Endothelial cell of umbilical vein (primary cell): ENCODE measurements around the gene SORCS2. TPM values are rescaled to one million over a fixed set of nuclear protein-coding genes. Genes with fewer than 3 reads are reported as not detected.

Source experiments
- BruUV-seq: library from RNA; stranded (reverse); fragments of 400-500 nt; replicated peaks from 2 replicates; lab custom pipeline; 2021; lab: Mats Ljungman, UMichigan
- CTCF ChIA-PET: fragments of 300-600, 350-600 bp; sonication (Branson Sonifier 250); formaldehyde crosslinking; loops from one replicate; lab custom pipeline; 2021; ENCODE audit warnings: antibody characterized with exemption, inconsistent platforms; lab: Charles Lee
- POLR2A ChIA-PET: fragments of 300-600, 350-600 bp; sonication (Branson Sonifier 250); formaldehyde crosslinking; loops from one replicate; lab custom pipeline; 2021; ENCODE audit warnings: antibody characterized with exemption, inconsistent platforms; lab: Charles Lee
- DNase-seq: peaks from one replicate; pipeline ENCODE4 v3.0.0-alpha.2; 2011; ENCODE audit warnings: low read depth, low spot score
- FAIRE-seq: peaks from 2 replicates; lab custom pipeline; 2011; peaks lifted over from hg19 to GRCh38; lab: Jason Lieb, UNC
- H2AFZ ChIP-seq: 2 replicates; pipeline ENCODE4 v1.6.0; 2012; ENCODE audit warnings: low read depth, low read length, control low read depth, inconsistent platforms
- H3K27ac ChIP-seq: 2 replicates; pipeline ENCODE4 v1.5.1; 2011; ENCODE audit warnings: low read depth, mild to moderate bottlenecking, control low read depth, low read length, moderate library complexity; ENCODE audit not compliant: insufficient read depth
- H3K27me3 ChIP-seq, 2 experiments: 2 replicates each; pipeline versions ENCODE4 v1.6.0 to v1.6.1; 2011; ENCODE audit warnings: low read length in 2 of 2, mixed read lengths in 1 of 2; ENCODE audit not compliant: control insufficient read depth in 2 of 2, insufficient read depth in 2 of 2
- H3K36me3 ChIP-seq, 2 experiments: 2 replicates in 1 of 2; 3 replicates in 1 of 2; pipeline ENCODE4 v1.5.1; 2011; ENCODE audit warnings: low read length in 2 of 2, mild to moderate bottlenecking in 1 of 2, moderate library complexity in 1 of 2; ENCODE audit not compliant: control insufficient read depth in 2 of 2, insufficient read depth in 2 of 2; ENCODE audit errors: extremely low read depth in 1 of 2
- H3K4me1 ChIP-seq: 3 replicates; pipeline ENCODE4 v1.5.1; 2011; ENCODE audit warnings: mild to moderate bottlenecking, low read length; ENCODE audit not compliant: control insufficient read depth, insufficient read depth; ENCODE audit errors: extremely low read depth
- H3K4me2 ChIP-seq: 2 replicates; pipeline ENCODE4 v1.6.1; 2011; ENCODE audit warnings: low read length, control low read depth, mixed read lengths; ENCODE audit not compliant: insufficient read depth
- H3K4me3 ChIP-seq, 3 experiments: fragments of 200-600 bp in 1 of 3; sonication (generic), shearing (Covaris generic) in 1 of 3; replicated peaks in 1 of 3; 2 replicates each; pipeline ENCODE4 v1.5.1; 2011 to 2016; ENCODE audit warnings: control low read depth in 3 of 3, low read length in 3 of 3, mild to moderate bottlenecking in 2 of 3, inconsistent platforms in 1 of 3, low read depth in 1 of 3, moderate library complexity in 1 of 3; ENCODE audit not compliant: insufficient read depth in 1 of 3
- H3K79me2 ChIP-seq: 2 replicates; pipeline ENCODE4 v1.6.0; 2012; ENCODE audit warnings: low read length, inconsistent platforms; ENCODE audit not compliant: control insufficient read depth, insufficient read depth
- H3K9ac ChIP-seq: replicated peaks from 2 replicates; pipeline ENCODE3; 2011; ENCODE audit warnings: low read length, control low read depth; ENCODE audit not compliant: insufficient read depth; ENCODE audit errors: extremely low read depth
- H3K9me1 ChIP-seq: replicated peaks from 3 replicates; pipeline ENCODE4 v1.6.0; 2011; ENCODE audit warnings: mild to moderate bottlenecking, low read length; ENCODE audit not compliant: control insufficient read depth, insufficient read depth; ENCODE audit errors: extremely low read depth
- H3K9me3 ChIP-seq: replicated peaks from 2 replicates; pipeline ENCODE4 v1.5.1; 2012; ENCODE audit warnings: low read length, inconsistent platforms; ENCODE audit not compliant: control insufficient read depth, insufficient read depth
- H4K20me1 ChIP-seq: replicated peaks from 2 replicates; pipeline ENCODE3; 2011; ENCODE audit warnings: mild to moderate bottlenecking, low read length; ENCODE audit not compliant: control insufficient read depth, insufficient read depth; ENCODE audit errors: extremely low read depth
- EZH2 ChIP-seq: IDR thresholded peaks from 2 replicates; pipeline ENCODE4 v1.6.1; 2012; ENCODE audit warnings: borderline replicate concordance, low read depth, mild to moderate bottlenecking, moderate library complexity, low read length, inconsistent platforms; ENCODE audit not compliant: severe bottlenecking
- FOS ChIP-seq: IDR thresholded peaks from 2 replicates; pipeline ENCODE4 v1.6.1; 2011; ENCODE audit warnings: mild to moderate bottlenecking, low read length, moderate library complexity, borderline replicate concordance; ENCODE audit not compliant: insufficient read depth
- GATA2 ChIP-seq: IDR thresholded peaks from 2 replicates; pipeline ENCODE4 v1.7.0; 2011; ENCODE audit warnings: low read depth, mild to moderate bottlenecking, moderate library complexity, mixed read lengths, low read length; ENCODE audit not compliant: insufficient read length, insufficient read depth
- JUN ChIP-seq: IDR thresholded peaks from 2 replicates; pipeline ENCODE4 v1.6.1; 2011; ENCODE audit warnings: borderline replicate concordance, low read depth; ENCODE audit not compliant: insufficient read length, insufficient read depth
- MYC ChIP-seq: IDR thresholded peaks from one replicate; pipeline ENCODE4 v1.6.1; 2011; ENCODE audit warnings: mild to moderate bottlenecking, low read depth, low read length
- POLR2A ChIP-seq: IDR thresholded peaks from 2 replicates; pipeline ENCODE4 v1.6.1; 2012; ENCODE audit warnings: low read depth, mild to moderate bottlenecking, control low read depth, low read length
- POLR2AphosphoS5 ChIP-seq: IDR thresholded peaks from 2 replicates; pipeline ENCODE4 v1.6.1; 2012; ENCODE audit warnings: low read depth, mild to moderate bottlenecking, control low read depth, low read length, moderate library complexity; ENCODE audit not compliant: insufficient read depth
- dilution Hi-C: fragments of 300-500 bp; cut with MboI; formaldehyde crosslinking; loops from one replicate; pipeline ENCODE4 v1.15.0; 2019; ENCODE audit warnings: low sequenced_read_pairs; ENCODE audit not compliant: extremely low pct_ligation_motif_present
- intact Hi-C: fragments of 100-400 bp; cut with micrococcal nuclease; formaldehyde crosslinking; loops from one replicate; pipeline ENCODE4 v1.10.0; 2022
- polyA plus RNA-seq, 4 experiments: library from polyadenylated mRNA; depleted of rRNA in 3 of 4; stranded (reverse) in 3 of 4; unstranded in 1 of 4; fragments of >200 nt; gene quantifications; 2 replicates each; pipeline versions ENCODE4 v1.2.1 to v1.2.3, GENCODE V29; 2011 to 2012; ENCODE audit warnings: missing spikeins in 1 of 4
- total RNA-seq: library from RNA; stranded (reverse); gene quantifications from 2 replicates; pipeline ENCODE4 v1.2.3, GENCODE V29; 2021
- TF ChIP-seq, protein P1 (sequence below): IDR thresholded peaks from 2 replicates; pipeline ENCODE4 v1.6.1; 2011; ENCODE audit not compliant: insufficient read depth, insufficient read length
- TF ChIP-seq, protein P2 (sequence below), 2 donors: IDR thresholded peaks; 1 replicate in 1 of 2; 2 replicates in 1 of 2; pipeline ENCODE4 v1.5.1; 2011; ENCODE audit warnings: low read length in 2 of 2, mild to moderate bottlenecking in 2 of 2, moderate library complexity in 2 of 2, control low read depth in 1 of 2, inconsistent platforms in 1 of 2, low read depth in 1 of 2; ENCODE audit not compliant: insufficient read depth in 1 of 2; ENCODE audit errors: extremely low read depth in 1 of 2

SORCS2 gene
- total and polyA plus RNA-seq, 2 donors (not counting 3 experiments of a cell fraction or from before 2014, with no cell fraction given), result not detected

DNA sequence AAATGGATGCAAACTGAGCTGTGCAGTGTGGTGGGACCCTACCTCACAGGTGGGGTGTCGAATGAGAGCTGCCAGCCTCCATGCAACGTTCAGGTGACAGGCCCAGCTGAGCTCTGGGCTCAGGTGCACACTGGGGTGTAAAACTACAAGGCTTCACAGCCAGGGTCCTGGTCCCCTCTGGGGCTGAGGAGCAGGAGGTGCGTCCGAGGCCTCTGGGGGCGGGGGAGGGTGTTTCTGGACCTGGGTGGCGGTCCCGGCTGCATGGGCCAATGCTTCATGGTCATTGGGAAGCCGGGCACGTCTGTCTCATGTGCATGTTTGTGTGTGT is 26.5 kb upstream of the SORCS2 start:
- POLR2A ChIA-PET, result no interaction called here
- Histone ChIP-seq H3K9ac (no peak overlapping the region), H3K9me1 (no peaks in the 10 kb centered on the region), H3K27ac (no peak overlapping the region), H2AFZ (no peak overlapping the region), H3K36me3 (no peaks in the 10 kb centered on the region), H3K9me3 (no peaks in the 10 kb centered on the region), H3K4me3 (no peak overlapping the region), H3K27me3 (no peaks in the 10 kb centered on the region), H3K4me2 (no peak overlapping the region), H3K79me2 (no peaks in the 10 kb centered on the region), H3K4me1 (no peaks in the 10 kb centered on the region), H4K20me1 (no peaks in the 10 kb centered on the region)
- CTCF ChIA-PET, result no interaction called here
- FAIRE-seq (no peak), DNase-seq (no peak)
- intact Hi-C loops (no loop called here), dilution Hi-C loops (no loop called here)
- TF ChIP-seq POLR2A (no peak), FOS (no peak), MYC (no peak), JUN (no peak), POLR2AphosphoS5 (no peak), GATA2 (no peak), EZH2 (no peak)
- TF ChIP-seq, protein P1, sequence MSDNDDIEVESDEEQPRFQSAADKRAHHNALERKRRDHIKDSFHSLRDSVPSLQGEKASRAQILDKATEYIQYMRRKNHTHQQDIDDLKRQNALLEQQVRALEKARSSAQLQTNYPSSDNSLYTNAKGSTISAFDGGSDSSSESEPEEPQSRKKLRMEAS, result no peak
- TF ChIP-seq, protein P2, sequence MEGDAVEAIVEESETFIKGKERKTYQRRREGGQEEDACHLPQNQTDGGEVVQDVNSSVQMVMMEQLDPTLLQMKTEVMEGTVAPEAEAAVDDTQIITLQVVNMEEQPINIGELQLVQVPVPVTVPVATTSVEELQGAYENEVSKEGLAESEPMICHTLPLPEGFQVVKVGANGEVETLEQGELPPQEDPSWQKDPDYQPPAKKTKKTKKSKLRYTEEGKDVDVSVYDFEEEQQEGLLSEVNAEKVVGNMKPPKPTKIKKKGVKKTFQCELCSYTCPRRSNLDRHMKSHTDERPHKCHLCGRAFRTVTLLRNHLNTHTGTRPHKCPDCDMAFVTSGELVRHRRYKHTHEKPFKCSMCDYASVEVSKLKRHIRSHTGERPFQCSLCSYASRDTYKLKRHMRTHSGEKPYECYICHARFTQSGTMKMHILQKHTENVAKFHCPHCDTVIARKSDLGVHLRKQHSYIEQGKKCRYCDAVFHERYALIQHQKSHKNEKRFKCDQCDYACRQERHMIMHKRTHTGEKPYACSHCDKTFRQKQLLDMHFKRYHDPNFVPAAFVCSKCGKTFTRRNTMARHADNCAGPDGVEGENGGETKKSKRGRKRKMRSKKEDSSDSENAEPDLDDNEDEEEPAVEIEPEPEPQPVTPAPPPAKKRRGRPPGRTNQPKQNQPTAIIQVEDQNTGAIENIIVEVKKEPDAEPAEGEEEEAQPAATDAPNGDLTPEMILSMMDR (IDR thresholded peaks at IDR 0.05; ENCODE audit: extremely low read depth in 1 of 2, insufficient read depth in 1 of 2, low read depth in 1 of 2, low read length in 2 of 2), result no peak
- no TSS peak for BruUV-seq
